Trophoblast cell (in vitro differentiated cells and primary cell): Measurements from ENCODE around the gene HOXA4.

Experiments used
- DNase-seq, 2 donors: peaks; one replicate each; pipeline ENCODE4 v3.0.0-alpha.2; 2016
- H2AFZ ChIP-seq: 2 replicates; pipeline ENCODE4 v1.6.1; 2013; ENCODE audit warnings: low read length, moderate library complexity, mild to moderate bottlenecking; ENCODE audit not compliant: insufficient read depth, poor library complexity
- H2AK5ac ChIP-seq: 2 replicates; pipeline ENCODE4 v1.6.1; 2013; ENCODE audit warnings: mild to moderate bottlenecking, low read length
- H2BK120ac ChIP-seq: 2 replicates; pipeline ENCODE4 v1.6.1; 2013; ENCODE audit warnings: low read length, mild to moderate bottlenecking, moderate library complexity; ENCODE audit not compliant: insufficient read depth, poor library complexity
- H2BK12ac ChIP-seq: 2 replicates; pipeline ENCODE4 v1.6.1; 2013; ENCODE audit warnings: mild to moderate bottlenecking, low read length, moderate library complexity
- H2BK5ac ChIP-seq: 2 replicates; pipeline ENCODE4 v1.6.1; 2013; ENCODE audit warnings: low read length, low read depth, moderate library complexity, mild to moderate bottlenecking; ENCODE audit not compliant: poor library complexity
- H3K14ac ChIP-seq: 2 replicates; pipeline ENCODE4 v1.6.1; 2013; ENCODE audit warnings: mild to moderate bottlenecking, low read length
- H3K18ac ChIP-seq: 2 replicates; pipeline ENCODE4 v1.6.1; 2013; ENCODE audit warnings: mild to moderate bottlenecking, low read length
- H3K23ac ChIP-seq: 2 replicates; pipeline ENCODE4 v1.6.1; 2013; ENCODE audit warnings: low read length
- H3K27ac ChIP-seq: 2 replicates; pipeline ENCODE4 v1.5.1; 2013; ENCODE audit warnings: low read depth, mild to moderate bottlenecking, inconsistent platforms, low read length, moderate library complexity
- H3K27me3 ChIP-seq: 2 replicates; pipeline ENCODE4 v1.6.1; 2013; ENCODE audit warnings: inconsistent platforms, mild to moderate bottlenecking, low read length, moderate library complexity; ENCODE audit not compliant: insufficient read depth
- H3K36me3 ChIP-seq, 2 experiments: 1 replicate in 1 of 2; 2 replicates in 1 of 2; pipeline ENCODE4 v1.6.1; 2013; ENCODE audit warnings: low read length in 2 of 2, mild to moderate bottlenecking in 2 of 2, moderate library complexity in 1 of 2; ENCODE audit not compliant: insufficient read depth in 2 of 2, control insufficient read depth in 1 of 2
- H3K4ac ChIP-seq: 2 replicates; pipeline ENCODE4 v1.6.1; 2013; ENCODE audit warnings: low read depth, mild to moderate bottlenecking, low read length, moderate library complexity
- H3K4me1 ChIP-seq, 2 experiments: 1 replicate in 1 of 2; 2 replicates in 1 of 2; pipeline ENCODE4 v1.6.1; 2013; ENCODE audit warnings: low read length in 2 of 2, mild to moderate bottlenecking in 2 of 2, moderate library complexity in 1 of 2; ENCODE audit not compliant: insufficient read depth in 2 of 2, control insufficient read depth in 1 of 2
- H3K4me2 ChIP-seq: 2 replicates; pipeline ENCODE4 v1.6.1; 2013; ENCODE audit warnings: inconsistent platforms, mild to moderate bottlenecking, low read length, moderate library complexity
- H3K4me3 ChIP-seq: 2 replicates; pipeline ENCODE4 v1.5.1; 2013; ENCODE audit warnings: mild to moderate bottlenecking, low read depth, low read length, inconsistent platforms
- H3K79me1 ChIP-seq: one replicate; pipeline ENCODE4 v1.6.1; 2013; ENCODE audit warnings: low read length
- H3K79me2 ChIP-seq: 2 replicates; pipeline ENCODE4 v1.6.1; 2013; ENCODE audit warnings: low read length, mild to moderate bottlenecking; ENCODE audit not compliant: control insufficient read depth, insufficient read depth, poor library complexity
- H3K9ac ChIP-seq: 2 replicates; pipeline ENCODE4 v1.6.1; 2013; ENCODE audit warnings: mild to moderate bottlenecking, low read length
- H3K9me3 ChIP-seq: 2 replicates; pipeline ENCODE4 v1.6.1; 2013; ENCODE audit warnings: low read depth, mild to moderate bottlenecking, control low read depth, inconsistent platforms, low read length; ENCODE audit not compliant: insufficient read depth
- H4K12ac ChIP-seq: 2 replicates; pipeline ENCODE4 v1.6.1; 2013; ENCODE audit warnings: low read depth, mild to moderate bottlenecking, low read length, moderate library complexity
- H4K8ac ChIP-seq: 2 replicates; pipeline ENCODE4 v1.6.1; 2013; ENCODE audit warnings: low read depth, mild to moderate bottlenecking, low read length, moderate library complexity
- H4K91ac ChIP-seq: one replicate; pipeline ENCODE4 v1.6.1; 2013; ENCODE audit warnings: low read depth, mild to moderate bottlenecking, low read length, moderate library complexity
- WGBS: extraction: QIAGEN DNeasy Blood & Tissue Kit; methylation state at CpG from one replicate; pipeline ENCODE4 v1.1.7; 2013; ENCODE audit warnings: missing lambda C conversion rate; ENCODE audit not compliant: insufficient read length, insufficient coverage; ENCODE audit errors: extremely low coverage; 5-methylcytosine and 5-hydroxymethylcytosine counted together

HOXA4 gene

GRCh38 chr7:27101171-27101956, 29.2 kb downstream of the HOXA4 start:
- Histone ChIP-seq H3K14ac (no peak overlapping the region), H2AK5ac (no peak overlapping the region), H3K79me1 (no peaks in the 10 kb centered on the region), H3K18ac (no peak overlapping the region), H3K23ac (no peak overlapping the region), H3K79me2 (no peaks in the 10 kb centered on the region), H4K8ac (no peak overlapping the region), H3K9me3 (peaks cover 11% of the 10 kb centered on the region), H2AFZ (no peak overlapping the region), H3K4ac (no peak overlapping the region), H2BK12ac (no peak overlapping the region), H3K4me3 (no peak overlapping the region), H3K36me3 (no peaks in the 10 kb centered on the region), H2BK120ac (no peak overlapping the region), H4K12ac (no peak overlapping the region), H3K27me3 (peaks cover 90% of the 10 kb centered on the region), H4K91ac (no peak overlapping the region), H3K27ac (no peak overlapping the region), H3K9ac (no peak overlapping the region), H3K4me1 (peaks cover 9 to 11% of the 10 kb centered on the region in 2 experiments), H2BK5ac (no peak overlapping the region), H3K4me2 (no peak overlapping the region)
- DNase-seq = no peak
- WGBS = no CpG with 5 or more reads among the region's 25 CpGs

- Histone ChIP-seq H4K91ac (no peak overlapping the region), H3K4ac (no peak overlapping the region), H3K9ac (no peak overlapping the region), H3K79me1 (no peaks in the 10 kb centered on the region), H3K4me1 (peaks cover 10 to 11% of the 10 kb centered on the region in 2 experiments), H2BK12ac (no peak overlapping the region), H3K4me2 (no peak overlapping the region), H3K79me2 (no peaks in the 10 kb centered on the region), H3K27me3 (peaks cover 89% of the 10 kb centered on the region), H2BK5ac (no peak overlapping the region), H2AK5ac (no peak overlapping the region), H2BK120ac (no peak overlapping the region), H3K27ac (no peak overlapping the region), H3K36me3 (no peaks in the 10 kb centered on the region), H3K4me3 (no peak overlapping the region), H4K8ac (no peak overlapping the region), H2AFZ (no peak overlapping the region), H3K18ac (no peak overlapping the region), H3K14ac (no peak overlapping the region), H3K23ac (no peak overlapping the region), H4K12ac (no peak overlapping the region), H3K9me3 (peaks cover 11% of the 10 kb centered on the region)
- DNase-seq = no peak
- no CpG with 5 or more reads among the region's 8 CpGs for WGBS
Observed at GRCh38 chr7:27100694-27101170, 29.8 kb downstream of the HOXA4 start.

DNA sequence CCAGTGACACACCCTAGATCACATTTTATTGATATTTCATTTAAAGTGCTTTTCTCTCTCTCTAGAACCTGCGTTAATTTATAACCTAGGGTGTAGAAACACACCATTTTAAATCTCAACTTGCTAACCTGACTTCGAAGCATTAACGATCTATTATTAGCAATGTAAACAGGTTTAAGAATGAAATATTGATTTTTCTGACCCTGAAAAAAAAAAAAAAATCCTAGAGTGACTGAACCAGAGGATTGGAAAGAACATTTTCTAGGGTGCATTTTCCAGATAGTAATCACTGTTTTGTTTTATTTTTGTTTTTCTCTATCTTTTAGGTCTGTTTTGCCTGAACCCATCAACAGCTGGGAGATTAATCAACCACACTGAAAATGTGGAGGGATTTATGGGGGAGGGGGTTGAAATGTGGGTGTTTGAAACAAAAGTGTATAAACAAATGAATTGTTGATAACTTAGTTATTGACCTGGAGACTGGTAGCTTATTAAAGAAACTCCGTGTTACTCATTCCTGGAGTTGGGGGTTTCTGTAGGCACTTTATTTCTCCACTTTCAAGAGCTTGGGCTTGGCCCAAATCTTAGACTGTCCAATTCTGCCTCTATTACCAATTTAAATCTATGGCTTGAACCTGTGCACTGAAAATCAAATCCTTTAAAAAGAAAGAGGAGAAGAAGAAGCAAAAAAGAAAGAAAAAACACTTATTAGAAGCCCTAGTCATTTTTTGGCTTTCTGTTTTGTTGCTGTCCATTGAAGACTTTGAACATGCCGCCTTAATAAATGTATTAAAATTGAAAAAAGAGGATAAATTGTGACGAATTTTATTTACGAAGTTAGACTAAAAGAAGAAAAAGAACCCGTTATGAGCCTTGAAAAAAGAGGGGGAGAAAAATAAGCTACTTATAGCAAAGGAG, 30.8 kb downstream of the HOXA4 start:
- Histone ChIP-seq H3K23ac (no peak overlapping the region), H2AFZ (no peak overlapping the region), H3K18ac (no peak overlapping the region), H4K12ac (no peak overlapping the region), H3K4ac (no peak overlapping the region), H2AK5ac (no peak overlapping the region), H3K4me2 (no peak overlapping the region), H3K79me1 (no peaks in the 10 kb centered on the region), H3K4me1 (peaks cover 11 to 12% of the 10 kb centered on the region in 2 experiments), H4K91ac (no peak overlapping the region), H3K4me3 (no peak overlapping the region), H2BK120ac (no peak overlapping the region), H2BK5ac (no peak overlapping the region), H4K8ac (no peak overlapping the region), H3K14ac (no peak overlapping the region), H3K27me3 (peaks cover 90% of the 10 kb centered on the region), H3K9ac (no peak overlapping the region), H3K9me3 (peaks cover 18% of the 10 kb centered on the region), H3K27ac (no peak overlapping the region), H3K36me3 (no peaks in the 10 kb centered on the region), H3K79me2 (no peaks in the 10 kb centered on the region), H2BK12ac (no peak overlapping the region)
- DNase-seq = no peak
- no CpG with 5 or more reads among the region's 8 CpGs for WGBS

- no peak overlapping the region for H4K91ac ChIP-seq
Observed at GRCh38 chr7:27098578-27099451, 31.7 kb downstream of the HOXA4 start.

More at GRCh38 chr7:27098578-27099451, 31.7 kb downstream of the HOXA4 start:
- H3K4me3 ChIP-seq = no peak overlapping the region
- no CpG with 5 or more reads among the region's 38 CpGs for WGBS
- H3K14ac ChIP-seq = no peak overlapping the region
- H3K9me3 ChIP-seq = peaks cover 17% of the 10 kb centered on the region
- no peak overlapping the region for H4K8ac ChIP-seq
- no peak for DNase-seq
- no peaks in the 10 kb centered on the region for H3K36me3 ChIP-seq
- no peak overlapping the region for H3K9ac ChIP-seq
- no peaks in the 10 kb centered on the region for H3K79me2 ChIP-seq
- H2BK120ac ChIP-seq = no peak overlapping the region
- H3K27me3 ChIP-seq = peaks cover 90% of the 10 kb centered on the region
- H3K23ac ChIP-seq = peak overlapping the region; percentile 40
- H3K4ac ChIP-seq = no peak overlapping the region
- no peak overlapping the region for H3K18ac ChIP-seq
- H3K4me1 ChIP-seq = peaks cover 11 to 12% of the 10 kb centered on the region in 2 experiments
- no peak overlapping the region for H2AK5ac ChIP-seq
- H3K4me2 ChIP-seq = no peak overlapping the region
- no peaks in the 10 kb centered on the region for H3K79me1 ChIP-seq
- H4K12ac ChIP-seq = no peak overlapping the region
- no peak overlapping the region for H2AFZ ChIP-seq
- no peak overlapping the region for H2BK5ac ChIP-seq
- no peak overlapping the region for H2BK12ac ChIP-seq
- no peak overlapping the region for H3K27ac ChIP-seq
